G401 (cell line): Measurements from ENCODE around the gene HIGD1A. TPM values are rescaled to one million over a fixed set of nuclear protein-coding genes. Genes with fewer than 3 reads are reported as not detected.

Experiments used
- DNase-seq: peaks from one replicate; pipeline ENCODE4 v3.0.0-alpha.2; 2015; ENCODE audit warnings: low spot score
- in situ Hi-C: cut with HindIII; loops from 2 replicates; pipeline ENCODE4 v1.10.0; 2016; ENCODE audit warnings: low sequenced_read_pairs, mixed read lengths
- total RNA-seq: library from RNA; depleted of rRNA; stranded (reverse); fragments of >200 nt; shearing (Covaris generic); gene quantifications from 2 replicates; pipeline ENCODE4 v1.2.3, GENCODE V29; 2014; rRNA removed

The HIGD1A gene
- total RNA-seq, 1 experiment from 2014 or later: 240 TPM

DNA sequence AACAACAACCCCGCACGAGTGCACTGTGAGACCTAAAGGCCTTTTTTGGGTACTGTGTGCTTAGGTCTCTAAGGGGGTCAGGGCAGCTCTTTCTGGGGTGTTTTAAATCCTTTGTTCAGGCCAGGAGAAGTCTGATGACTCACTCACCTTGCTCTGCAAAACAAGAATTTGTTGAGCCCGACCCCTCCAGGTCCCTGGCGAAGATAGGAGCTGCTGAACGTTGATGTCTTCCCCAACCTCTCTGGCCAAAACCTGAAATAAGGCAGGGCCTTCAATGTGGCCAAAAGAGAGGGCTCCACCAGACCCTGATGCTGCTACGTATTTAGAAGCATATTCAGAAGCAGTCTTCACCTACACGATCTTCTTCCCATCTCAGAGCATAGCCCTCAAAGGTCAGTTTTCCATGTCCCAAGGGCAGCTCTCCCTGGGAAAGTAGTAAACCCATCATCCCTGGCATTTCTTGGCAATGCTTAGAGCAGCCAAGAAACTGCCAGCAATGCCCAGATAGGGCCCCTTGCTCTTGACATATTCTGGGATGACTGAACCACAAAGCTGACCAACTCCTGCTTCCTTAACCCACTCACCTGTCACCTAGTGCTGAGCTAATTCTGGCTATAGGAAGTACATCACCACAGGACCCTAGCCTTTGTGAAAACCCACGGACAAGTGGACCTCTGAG is 58.4 kb downstream of the HIGD1A start:
- peak; percentile 15 for DNase-seq
- in situ Hi-C loops: no loop called here

DNA sequence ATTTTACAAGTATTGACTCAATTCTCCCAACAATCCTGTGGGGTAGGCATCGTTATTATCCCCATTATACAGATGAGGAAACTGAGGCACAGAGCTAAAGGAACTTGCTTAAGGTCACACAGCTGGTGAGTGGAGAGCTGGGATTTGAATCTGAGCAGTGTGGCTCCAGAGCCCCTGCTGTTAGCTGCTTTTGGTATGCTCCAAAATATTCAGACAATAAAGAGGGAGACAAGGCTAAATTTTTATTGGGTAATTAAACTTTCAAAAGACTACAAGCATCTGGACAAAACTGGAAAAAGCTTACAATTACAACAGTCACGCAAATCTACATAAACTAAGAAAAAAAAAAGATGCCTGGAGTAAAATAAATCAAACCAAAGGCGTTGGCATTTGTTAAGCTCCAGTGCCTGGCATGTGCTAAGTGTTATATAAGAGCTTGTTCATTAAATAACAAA is 59.0 kb downstream of the HIGD1A start:
- no peak for DNase-seq
- in situ Hi-C loops: no loop called here

GRCh38 chr3:42743204-42743995 is 60.9 kb downstream of the HIGD1A start:
- in situ Hi-C loops: no loop called here
- DNase-seq: no peak

DNA sequence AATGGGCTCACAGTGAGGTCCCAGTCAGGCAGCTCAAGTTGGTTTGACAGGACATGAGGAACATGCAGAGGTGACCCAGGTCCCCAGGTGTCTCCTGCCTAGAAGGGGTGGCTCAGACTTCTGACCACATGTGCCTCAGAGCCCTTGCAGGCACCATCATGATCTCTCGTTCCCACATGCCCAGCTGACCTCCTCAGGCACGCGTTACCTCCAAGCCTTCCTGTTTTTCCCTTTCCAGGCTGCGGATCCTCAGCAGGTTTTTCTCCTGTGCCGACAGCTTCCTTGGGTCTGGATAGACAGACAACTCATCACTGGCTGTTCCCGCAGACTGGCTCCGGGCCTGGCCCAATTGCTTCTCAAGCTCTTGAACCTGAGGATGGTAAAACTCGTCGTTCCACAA is 61.6 kb downstream of the HIGD1A start:
- no peak for DNase-seq
- in situ Hi-C loops: no loop called here

- in situ Hi-C loops: no loop called here
These were observed 62.0 kb downstream of the HIGD1A start for GRCh38 chr3:42742259-42742658.

GRCh38 chr3:42741796-42742195 is 62.5 kb downstream of the HIGD1A start:
- in situ Hi-C loops: no loop called here
- DNase-seq: no peak

More at GRCh38 chr3:42742259-42742658, 62.0 kb downstream of the HIGD1A start:
- DNase-seq: no peak

DNA sequence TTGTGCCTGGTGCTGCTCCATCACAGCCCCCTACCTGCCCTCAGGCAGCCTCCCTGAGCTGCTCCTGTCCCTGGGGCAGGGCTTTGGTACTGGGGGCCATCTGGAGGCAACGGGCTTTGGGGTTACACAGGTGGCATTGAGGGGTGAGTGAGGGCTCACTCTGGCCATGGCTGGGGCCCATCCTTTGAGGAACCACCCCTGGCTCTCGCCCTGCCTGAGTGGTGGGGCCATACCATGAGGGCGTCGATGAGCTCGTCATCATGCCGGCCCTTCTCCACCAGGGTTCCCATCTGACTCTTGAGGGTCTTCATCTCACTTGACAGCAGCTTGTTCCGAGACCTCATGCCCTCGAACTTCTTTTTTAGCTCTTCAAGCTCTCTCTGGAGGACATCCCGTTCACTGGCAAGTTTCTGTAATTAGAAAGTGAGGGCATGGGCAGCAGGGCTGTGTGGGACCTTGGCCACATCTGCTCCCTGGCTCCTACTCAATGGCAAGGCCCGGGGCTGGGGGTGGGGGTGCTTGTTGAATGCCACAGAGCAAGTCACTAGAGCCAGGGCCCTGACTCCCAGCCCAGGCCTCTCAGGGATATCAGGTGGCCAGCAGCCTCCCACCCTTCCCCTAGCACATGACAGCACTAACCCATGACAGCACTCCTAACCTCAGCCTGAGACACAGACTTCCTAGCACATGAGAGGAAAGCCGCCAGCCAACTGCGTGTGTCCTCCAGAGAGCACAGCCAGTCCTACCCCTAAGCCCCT is 64.7 kb downstream of the HIGD1A start:
- in situ Hi-C loops: no loop called here
- DNase-seq: peak; percentile 18

DNA sequence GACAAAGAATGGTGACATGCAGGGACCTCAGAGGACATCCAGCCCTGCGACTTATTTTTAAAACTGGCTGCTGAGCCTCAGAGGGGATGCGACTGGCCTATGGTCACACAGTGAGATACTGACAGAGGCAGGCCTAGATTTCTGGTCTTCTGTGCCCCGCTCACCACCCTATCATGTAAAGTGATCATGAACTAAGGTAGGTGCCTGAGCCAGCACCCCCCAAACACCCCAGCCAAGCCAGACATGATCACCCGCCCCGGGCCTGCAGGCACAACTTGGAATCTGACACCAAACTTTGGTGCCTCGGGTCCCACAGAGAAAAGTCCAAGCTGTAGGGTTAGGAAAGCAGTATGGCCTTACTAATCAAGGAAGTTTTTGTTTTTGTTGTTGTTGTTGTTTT is 67.8 kb downstream of the HIGD1A start:
- DNase-seq: no peak
- in situ Hi-C loops: no loop called here

DNA sequence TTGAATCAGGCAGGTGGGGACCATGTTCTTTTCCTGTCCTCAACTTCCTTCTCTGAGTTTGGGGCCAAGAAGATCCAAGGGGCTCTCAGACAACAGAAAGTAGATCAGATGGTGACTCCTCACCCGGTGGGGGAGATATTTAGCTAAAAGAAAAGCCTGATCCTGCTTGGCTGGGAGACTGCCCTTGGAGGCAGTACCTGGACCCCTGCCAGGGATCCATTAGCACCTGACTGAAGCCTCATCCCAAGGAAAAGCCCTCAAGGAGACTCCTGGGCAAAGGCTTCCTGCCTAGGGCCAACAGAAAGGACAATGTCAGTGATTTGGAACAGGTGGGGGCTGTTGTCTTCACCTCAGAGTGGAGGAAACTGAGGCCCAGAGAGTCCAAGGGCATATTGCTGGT is 68.2 kb downstream of the HIGD1A start:
- in situ Hi-C loops: no loop called here
- no peak for DNase-seq

GRCh38 chr3:42735615-42736014 is 68.7 kb downstream of the HIGD1A start:
- in situ Hi-C loops: no loop called here
- no peak for DNase-seq

GRCh38 chr3:42735019-42735418 is 69.3 kb downstream of the HIGD1A start:
- in situ Hi-C loops: no loop called here
- DNase-seq: no peak

- no peak for DNase-seq
- in situ Hi-C loops: no loop called here
These were observed 69.9 kb downstream of the HIGD1A start for GRCh38 chr3:42734263-42734860.

DNA sequence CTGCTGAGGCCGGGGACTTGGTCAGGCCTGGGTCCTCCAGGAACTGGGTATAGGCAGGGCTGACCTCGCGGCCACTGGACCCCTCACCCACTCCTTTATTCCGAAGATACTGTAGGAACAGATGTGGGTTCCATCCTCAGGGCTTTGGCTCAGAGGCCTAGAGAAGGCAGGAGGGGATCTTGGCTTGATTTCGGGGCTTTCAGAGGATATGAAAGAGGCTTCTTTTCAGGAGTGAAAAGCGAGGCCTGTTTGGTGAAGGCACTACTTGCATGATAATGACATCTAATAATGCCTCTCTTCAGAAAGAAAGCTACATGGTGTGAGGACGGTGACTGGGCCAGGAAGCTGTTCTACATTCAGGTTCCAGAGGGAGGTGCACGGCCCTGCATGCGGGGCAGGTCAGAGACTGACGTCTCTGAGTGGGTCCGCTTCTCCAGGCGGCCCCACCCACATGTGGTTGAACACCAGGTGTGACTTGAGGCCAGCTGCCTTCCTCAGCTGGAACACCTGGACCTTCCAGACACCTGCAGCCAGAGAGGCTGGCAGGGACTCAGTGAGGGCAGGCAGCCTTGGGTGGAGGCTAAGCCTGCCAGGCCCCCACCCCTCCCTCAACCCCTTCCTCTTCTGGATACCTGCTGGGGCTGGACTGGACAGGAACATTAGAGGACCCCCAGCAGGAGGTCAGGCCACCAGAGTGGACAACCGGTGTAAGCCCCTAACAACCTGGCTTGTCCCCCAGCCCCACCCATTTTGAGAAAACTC is 70.6 kb downstream of the HIGD1A start:
- in situ Hi-C loops: no loop called here
- DNase-seq: peak; percentile 38

Other genes with a start within 250 kb of the HIGD1A start
- gene SEC22C, start 222.5 kb downstream of the HIGD1A start, total RNA-seq: 83.4 and 84.3 TPM in 2 replicates
- gene SS18L2, start 213.6 kb downstream of the HIGD1A start, total RNA-seq: 41.1 and 45.8 TPM in 2 replicates
- 9.5 and 23.6 TPM in 2 replicates for gene NKTR, start 203.8 kb downstream of the HIGD1A start, total RNA-seq
- gene ZBTB47, start 150.8 kb downstream of the HIGD1A start, total RNA-seq: 12.7 and 16.1 TPM in 2 replicates
- not detected in 2 replicates for gene KLHL40, start 119.0 kb downstream of the HIGD1A start, total RNA-seq
- gene HHATL, start 101.7 kb downstream of the HIGD1A start, total RNA-seq: not detected in 2 replicates
- 1.4 and 3.3 TPM in 2 replicates for gene CCDC13, start 31.2 kb downstream of the HIGD1A start, total RNA-seq
- not detected in 2 replicates for gene ACKR2, start 5.0 kb upstream of the HIGD1A start, total RNA-seq
- gene CYP8B1, start 71.4 kb upstream of the HIGD1A start, total RNA-seq: not detected in 2 replicates
- gene ZNF662, start 101.7 kb upstream of the HIGD1A start, total RNA-seq: not detected in 2 replicates
- gene GASK1A, start 174.8 kb upstream of the HIGD1A start, total RNA-seq: not detected in 2 replicates